Aorta (tissue), 5 donors: ENCODE data around the gene SLC2A2. TPM values are rescaled to one million over a fixed set of nuclear protein-coding genes. Genes with fewer than 3 reads are reported as not detected.

Experiments
- ATAC-seq: fragments of 200-7000 bp; cut with Tn5 transposase; one replicate; pipeline ENCODE4 v1.9.1; 2022; ENCODE audit warnings: moderate library complexity; ENCODE audit not compliant: low FRiP score
- DNase-seq, 2 donors: peaks; one replicate each; pipeline ENCODE4 v3.0.0-alpha.2; 2020
- H3K27ac ChIP-seq, 2 donors: one replicate each; pipeline ENCODE4 v1.5.1; 2013; ENCODE audit warnings: low read length in 2 of 2, mild to moderate bottlenecking in 2 of 2, moderate library complexity in 2 of 2, control low read depth in 1 of 2, inconsistent platforms in 1 of 2, low read depth in 1 of 2
- H3K27me3 ChIP-seq, 2 donors: one replicate each; pipeline ENCODE4 v1.6.1; 2013; ENCODE audit warnings: control low read depth in 1 of 2, low read length in 1 of 2, mild to moderate bottlenecking in 1 of 2, moderate library complexity in 1 of 2; ENCODE audit not compliant: insufficient read depth in 2 of 2, control insufficient read depth in 1 of 2
- H3K36me3 ChIP-seq, 2 donors: one replicate each; pipeline ENCODE4 v1.6.1; 2013; ENCODE audit warnings: control low read depth in 1 of 2, low read length in 1 of 2, mild to moderate bottlenecking in 1 of 2; ENCODE audit not compliant: insufficient read depth in 2 of 2, control insufficient read depth in 1 of 2
- H3K4me1 ChIP-seq, 2 donors: one replicate each; pipeline ENCODE4 v1.6.1; 2013; ENCODE audit warnings: low read length in 2 of 2, control low read depth in 1 of 2, mild to moderate bottlenecking in 1 of 2, moderate library complexity in 1 of 2; ENCODE audit not compliant: insufficient read depth in 2 of 2, control insufficient read depth in 1 of 2
- H3K4me3 ChIP-seq, 2 donors: one replicate each; pipeline ENCODE4 v1.5.1; 2013; ENCODE audit warnings: low read length in 2 of 2, control low read depth in 1 of 2, mild to moderate bottlenecking in 1 of 2
- H3K9me3 ChIP-seq: one replicate; pipeline ENCODE4 v1.6.1; 2013; ENCODE audit warnings: mild to moderate bottlenecking, low read length; ENCODE audit not compliant: control insufficient read depth
- WGBS, 2 donors: extraction: QIAGEN DNeasy Blood & Tissue Kit; methylation state at CpG; one replicate each; pipeline ENCODE4 v1.1.7; 2013; 5-methylcytosine and 5-hydroxymethylcytosine counted together
- intact Hi-C, 2 donors: fragments of 100-400 bp; cut with DNase I; formaldehyde crosslinking; loops; one replicate each; pipeline versions ENCODE4 v1.14.2 to v1.15.0; 2022
- long read RNA-seq, 2 donors: library from polyadenylated mRNA; unstranded; transcript quantifications; one replicate each; pipeline ENCODE4 v2.0.0, GENCODE V29; 2020 to 2021
- polyA plus RNA-seq, 2 donors: library from polyadenylated mRNA; stranded (reverse); fragments of 200-250 nt; gene quantifications; one replicate each; pipeline ENCODE4 v1.2.3, GENCODE V29; 2013
- total RNA-seq, 2 donors: library from RNA; stranded (reverse); fragmentation: NEBNext Ultra II Directional; extraction: Animal tissue kit (Norgen Biotek cat#: 25700); gene quantifications; one replicate each; pipeline ENCODE4 v1.2.1, GENCODE V29; 2021
- donor health status: healthy with polysubstance abuse.
- donor health status: Bipolar disorder and iron deficiency.
- donor health status: DM: no; HTN: no; CAD: no.
- donor health status: DM: no; HTN: no; CAD: no.
- donor health status: DM: yes; HTN: yes; CAD: no.

SLC2A2 gene
- total RNA-seq (not detected), polyA plus RNA-seq (1 to 10 TPM in 1 of 2 donors, not detected in 1; 3.1 TPM)
- long read RNA-seq, donor 1: 0 reads
- long read RNA-seq, donor 2: 0 reads

- 94% methylated on average over 4 of the region's 4 CpGs for WGBS, 2 donors
- DNase-seq (no peak), ATAC-seq (no peak)
- intact Hi-C loops: no loop called here
- Histone ChIP-seq H3K36me3 (no peaks in the 10 kb centered on the region), H3K4me3 (no peak within 1 kb of the TSS), H3K27me3 (no peaks in the 10 kb centered on the region), H3K9me3 (no peaks in the 10 kb centered on the region), H3K4me1 (peaks cover 0 to 3% of the 10 kb centered on the region in 2 donors), H3K27ac (no peak within 1 kb of the TSS)
Observed at GRCh38 chr3:171026597-171027293, at the start of gene SLC2A2. Gene SLC2A2, minus strand, starts transcription at chr3:171026720. Its CDS starts 50 bp downstream, at chr3:171026670.

GRCh38 chr3:171072432-171072831 lies 45.9 kb upstream of the SLC2A2 start:
- intact Hi-C loops: no loop called here
- no peaks in the 10 kb centered on the region for H3K36me3 ChIP-seq

GRCh38 chr3:171068658-171069057 lies 42.1 kb upstream of the SLC2A2 start:
- Histone ChIP-seq H3K4me1 (no peaks in the 10 kb centered on the region), H3K27ac (no peak overlapping the region), H3K36me3 (no peaks in the 10 kb centered on the region), H3K27me3 (no peaks in the 10 kb centered on the region), H3K9me3 (no peaks in the 10 kb centered on the region), H3K4me3 (no peak overlapping the region)
- ATAC-seq: no peak
- intact Hi-C loops: no loop called here
- 85 to 89% methylated on average over 3 of the region's 3 CpGs for WGBS, 2 donors
- DNase-seq: no peak

More at GRCh38 chr3:171072432-171072831, 45.9 kb upstream of the SLC2A2 start:
- Histone ChIP-seq H3K27me3 (no peaks in the 10 kb centered on the region), H3K9me3 (no peaks in the 10 kb centered on the region), H3K4me1 (no peaks in the 10 kb centered on the region), H3K4me3 (no peak overlapping the region), H3K27ac (no peak overlapping the region)
- no peak for ATAC-seq
- DNase-seq: no peak

- H3K36me3 ChIP-seq: peaks cover 0 to 2% of the 10 kb centered on the region in 2 donors
- H3K27ac ChIP-seq: no peak overlapping the region
- H3K4me3 ChIP-seq: no peak overlapping the region
- DNase-seq (no peak), ATAC-seq (no peak)
- no peaks in the 10 kb centered on the region for H3K4me1 ChIP-seq
- H3K27me3 ChIP-seq: no peaks in the 10 kb centered on the region
- 84 to 87% methylated on average over 6 of the region's 6 CpGs for WGBS, 2 donors
- no peaks in the 10 kb centered on the region for H3K9me3 ChIP-seq
- intact Hi-C loops: no loop called here
Observed at GRCh38 chr3:171066206-171066605, 39.7 kb upstream of the SLC2A2 start.

GRCh38 chr3:171065732-171066131 lies 39.2 kb upstream of the SLC2A2 start:
- Histone ChIP-seq H3K9me3 (no peaks in the 10 kb centered on the region), H3K4me1 (no peaks in the 10 kb centered on the region), H3K27me3 (no peaks in the 10 kb centered on the region), H3K4me3 (no peak overlapping the region), H3K27ac (no peak overlapping the region), H3K36me3 (peaks cover 0 to 2% of the 10 kb centered on the region in 2 donors)
- WGBS, 2 donors: 84 to 89% methylated on average over 1 of the region's 1 CpG
- DNase-seq (no peak), ATAC-seq (no peak)
- intact Hi-C loops: no loop called here

- Histone ChIP-seq H3K27ac (no peak overlapping the region), H3K9me3 (no peaks in the 10 kb centered on the region), H3K4me1 (no peaks in the 10 kb centered on the region), H3K27me3 (no peaks in the 10 kb centered on the region), H3K4me3 (no peak overlapping the region), H3K36me3 (peaks cover 0 to 2% of the 10 kb centered on the region in 2 donors)
- intact Hi-C loops: no loop called here
- DNase-seq (no peak), ATAC-seq (no peak)
- WGBS, 2 donors: 64 to 67% methylated on average over 2 of the region's 2 CpGs
Observed at GRCh38 chr3:171064461-171064860, 37.9 kb upstream of the SLC2A2 start.

- intact Hi-C loops: no loop called here
- H3K36me3 ChIP-seq: peaks cover 0 to 2% of the 10 kb centered on the region in 2 donors
- H3K4me3 ChIP-seq: no peak overlapping the region
- no peaks in the 10 kb centered on the region for H3K9me3 ChIP-seq
- no peak for DNase-seq
- no peak overlapping the region for H3K27ac ChIP-seq
- no peak for ATAC-seq
- no peaks in the 10 kb centered on the region for H3K27me3 ChIP-seq
- H3K4me1 ChIP-seq: no peaks in the 10 kb centered on the region
- 98 to 100% methylated on average over 1 of the region's 1 CpG for WGBS, 2 donors
Observed at GRCh38 chr3:171061749-171062148, 35.2 kb upstream of the SLC2A2 start.

GRCh38 chr3:171059978-171060377 lies 33.5 kb upstream of the SLC2A2 start:
- H3K4me3 ChIP-seq: no peak overlapping the region
- DNase-seq (no peak), ATAC-seq (no peak)
- intact Hi-C loops: no loop called here
- no peaks in the 10 kb centered on the region for H3K9me3 ChIP-seq
- 71 to 77% methylated on average over 3 of the region's 3 CpGs for WGBS, 2 donors
- H3K4me1 ChIP-seq: no peaks in the 10 kb centered on the region
- no peak overlapping the region for H3K27ac ChIP-seq
- no peaks in the 10 kb centered on the region for H3K27me3 ChIP-seq
- H3K36me3 ChIP-seq: peaks cover 0 to 2% of the 10 kb centered on the region in 2 donors

GRCh38 chr3:171058873-171059603 lies 32.5 kb upstream of the SLC2A2 start:
- Histone ChIP-seq H3K4me3 (no peak overlapping the region), H3K27me3 (no peaks in the 10 kb centered on the region), H3K27ac (no peak overlapping the region), H3K4me1 (no peaks in the 10 kb centered on the region), H3K9me3 (no peaks in the 10 kb centered on the region), H3K36me3 (peaks cover 0 to 2% of the 10 kb centered on the region in 2 donors)
- intact Hi-C loops: no loop called here
- no peak for ATAC-seq
- DNase-seq: no peak
